CD4-positive, alpha-beta T cell (primary cell): Measurements from ENCODE around the gene SQSTM1. TPM values are rescaled to one million over a fixed set of nuclear protein-coding genes. Genes with fewer than 3 reads are reported as not detected.

Source experiments
- ATAC-seq: fragments of 200-7000 bp; cut with Tn5 transposase; one replicate; pipeline ENCODE4 v1.10.0; 2022; ENCODE audit warnings: mild to moderate bottlenecking; ENCODE audit not compliant: poor library complexity
- CTCF ChIA-PET: fragments of 350-600 bp; sonication (Branson Sonifier 250); formaldehyde crosslinking; loops from one replicate; lab custom pipeline; 2021; ENCODE audit warnings: antibody characterized with exemption, inconsistent platforms; lab: Charles Lee
- POLR2A ChIA-PET: fragments of 350-600 bp; sonication (Branson Sonifier 250); formaldehyde crosslinking; loops from one replicate; lab custom pipeline; 2021; ENCODE audit warnings: antibody characterized with exemption, inconsistent platforms; lab: Charles Lee
- DNase-seq, 14 experiments: peaks; one replicate each; pipeline ENCODE4 v3.0.0-alpha.2; 2013 to 2020; ENCODE audit warnings: mixed read lengths in 2 of 14
- H3K27ac ChIP-seq, 2 donors: one replicate each; pipeline versions ENCODE4 v1.5.1 to v1.7.0; 2013; ENCODE audit warnings: low read length in 2 of 2, low read depth in 1 of 2, mild to moderate bottlenecking in 1 of 2
- H3K27me3 ChIP-seq, 2 experiments: 1 replicate in 1 of 2; 2 replicates in 1 of 2; pipeline versions ENCODE4 v1.6.1 to v1.7.0; 2013; ENCODE audit warnings: low read length in 2 of 2, control low read depth in 1 of 2, mild to moderate bottlenecking in 1 of 2, moderate library complexity in 1 of 2; ENCODE audit not compliant: insufficient read depth in 2 of 2, control insufficient read depth in 1 of 2
- H3K36me3 ChIP-seq: one replicate; pipeline ENCODE4 v1.6.1; 2013; ENCODE audit warnings: low read length, control low read depth; ENCODE audit not compliant: insufficient read depth
- H3K4me1 ChIP-seq: one replicate; pipeline ENCODE4 v1.6.1; 2013; ENCODE audit warnings: low read length, control low read depth; ENCODE audit not compliant: insufficient read depth
- H3K4me3 ChIP-seq: one replicate; pipeline ENCODE4 v1.5.1; 2013; ENCODE audit warnings: mild to moderate bottlenecking, low read length, moderate library complexity
- H3K9me3 ChIP-seq, 2 experiments: 1 replicate in 1 of 2; 2 replicates in 1 of 2; pipeline versions ENCODE4 v1.6.1 to v1.7.0; 2013; ENCODE audit warnings: low read length in 2 of 2, mild to moderate bottlenecking in 2 of 2, control low read depth in 1 of 2, moderate library complexity in 1 of 2; ENCODE audit not compliant: control insufficient read depth in 1 of 2, insufficient read depth in 1 of 2
- H3K27ac Mint-ChIP-seq: one replicate; pipeline ENCODE4 v1.8.0; 2020; ENCODE audit warnings: mixed read lengths
- H3K27me3 Mint-ChIP-seq: one replicate; pipeline ENCODE4 v1.8.0; 2021; ENCODE audit warnings: mixed read lengths
- H3K36me3 Mint-ChIP-seq: one replicate; pipeline ENCODE4 v1.8.0; 2021; ENCODE audit warnings: low read depth, mixed read lengths
- H3K4me1 Mint-ChIP-seq: one replicate; pipeline ENCODE4 v1.8.0; 2021; ENCODE audit warnings: low read depth, mixed read lengths
- H3K4me3 Mint-ChIP-seq: one replicate; pipeline ENCODE4 v1.8.0; 2020; ENCODE audit warnings: mild to moderate bottlenecking, mixed read lengths
- H3K9me3 Mint-ChIP-seq: one replicate; pipeline ENCODE4 v1.8.0; 2020; ENCODE audit warnings: mixed read lengths
- intact Hi-C, 2 experiments: fragments of 100-400 bp; cut with DNase I in 1 of 2; cut with micrococcal nuclease in 1 of 2; formaldehyde crosslinking; loops; one replicate each; pipeline versions ENCODE4 v1.15.1 to v1.9.0; 2023 to 2025; cut with DNase I, micrococcal nuclease
- total RNA-seq, 174 experiments: library from RNA in 2 of 174; stranded (reverse) in 2 of 174; gene quantifications; one replicate each; pipeline ENCODE4 v1.2.3 and lab custom pipeline; 2021 to 2026
- TF ChIP-seq, protein P1 (sequence below): fragments of 200-600 bp; IDR thresholded peaks from one replicate; pipeline ENCODE4 v1.8.0; 2022; ENCODE audit warnings: antibody characterized with exemption, mild to moderate bottlenecking

The SQSTM1 gene
- total RNA-seq, 2 experiments from 2014 or later, result 260 to 267 TPM

DNA sequence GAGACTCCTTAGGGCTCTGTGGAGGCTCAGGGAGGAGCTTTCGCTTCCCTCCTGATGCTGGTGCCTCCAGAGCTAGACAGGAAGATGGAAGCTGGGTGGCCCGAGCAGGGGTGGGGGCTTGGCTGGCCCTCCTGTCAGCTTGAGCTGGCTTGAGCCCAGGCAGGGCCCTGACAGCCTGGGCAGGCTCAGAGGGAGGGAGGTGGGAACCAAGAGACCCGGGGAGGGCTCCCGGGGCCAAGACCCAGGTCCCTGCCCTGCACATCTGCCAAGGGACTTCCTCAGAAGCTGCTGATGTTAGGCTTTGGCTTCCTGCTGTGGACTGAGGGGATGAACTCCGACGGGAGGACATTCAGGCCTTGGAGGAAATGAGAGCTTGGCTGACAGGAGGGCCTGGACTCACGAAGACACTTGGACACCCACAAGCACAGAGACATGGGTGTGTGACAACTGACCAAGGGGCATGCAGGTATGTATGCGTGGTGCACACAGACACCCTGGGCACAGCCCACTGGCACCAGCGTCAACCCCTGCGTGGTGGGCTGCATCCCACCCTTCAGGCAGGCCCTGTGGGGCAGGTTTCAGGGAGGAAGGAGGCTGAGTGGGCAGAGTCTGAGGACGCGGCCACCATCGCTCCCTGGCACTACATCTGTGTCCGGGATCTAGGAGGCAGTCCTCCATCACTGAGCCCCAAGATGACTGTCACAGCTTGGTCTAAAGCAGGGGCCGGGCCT is 28.7 kb upstream of the SQSTM1 start:
- TF ChIP-seq, protein P1, sequence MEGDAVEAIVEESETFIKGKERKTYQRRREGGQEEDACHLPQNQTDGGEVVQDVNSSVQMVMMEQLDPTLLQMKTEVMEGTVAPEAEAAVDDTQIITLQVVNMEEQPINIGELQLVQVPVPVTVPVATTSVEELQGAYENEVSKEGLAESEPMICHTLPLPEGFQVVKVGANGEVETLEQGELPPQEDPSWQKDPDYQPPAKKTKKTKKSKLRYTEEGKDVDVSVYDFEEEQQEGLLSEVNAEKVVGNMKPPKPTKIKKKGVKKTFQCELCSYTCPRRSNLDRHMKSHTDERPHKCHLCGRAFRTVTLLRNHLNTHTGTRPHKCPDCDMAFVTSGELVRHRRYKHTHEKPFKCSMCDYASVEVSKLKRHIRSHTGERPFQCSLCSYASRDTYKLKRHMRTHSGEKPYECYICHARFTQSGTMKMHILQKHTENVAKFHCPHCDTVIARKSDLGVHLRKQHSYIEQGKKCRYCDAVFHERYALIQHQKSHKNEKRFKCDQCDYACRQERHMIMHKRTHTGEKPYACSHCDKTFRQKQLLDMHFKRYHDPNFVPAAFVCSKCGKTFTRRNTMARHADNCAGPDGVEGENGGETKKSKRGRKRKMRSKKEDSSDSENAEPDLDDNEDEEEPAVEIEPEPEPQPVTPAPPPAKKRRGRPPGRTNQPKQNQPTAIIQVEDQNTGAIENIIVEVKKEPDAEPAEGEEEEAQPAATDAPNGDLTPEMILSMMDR, result no peak
- Histone ChIP-seq H3K27ac (no peak overlapping the region), H3K4me3 (no peak overlapping the region), H3K4me1 (peaks cover 38% of the 10 kb centered on the region), H3K36me3 (no peaks in the 10 kb centered on the region), H3K9me3 (no peaks in the 10 kb centered on the region), H3K27me3 (no peaks in the 10 kb centered on the region)
- ATAC-seq, result no peak
- Mint-ChIP-seq H3K4me1 (peaks cover 35% of the 10 kb centered on the region), H3K9me3 (no peaks in the 10 kb centered on the region), H3K36me3 (peaks cover 5% of the 10 kb centered on the region), H3K27ac (peak overlapping the region; percentile 59), H3K27me3 (no peaks in the 10 kb centered on the region), H3K4me3 (peak overlapping the region; percentile 63)
- POLR2A ChIA-PET, result interaction anchor here (1.2 kb wide), 1 partner anchor 168 kb away, joined by 5 read pairs; the partner anchor contains the start of gene HNRNPH1
- DNase-seq, result peak in 1 of 14 experiments; percentile 32
- CTCF ChIA-PET, result interaction anchor here (0.8 to 2.8 kb wide), 3 partner anchors 9 to 29 kb away, joined by 3 to 12 read pairs (median 4); no protein-coding TSS in a partner anchor
- intact Hi-C loops, result no loop called here

DNA sequence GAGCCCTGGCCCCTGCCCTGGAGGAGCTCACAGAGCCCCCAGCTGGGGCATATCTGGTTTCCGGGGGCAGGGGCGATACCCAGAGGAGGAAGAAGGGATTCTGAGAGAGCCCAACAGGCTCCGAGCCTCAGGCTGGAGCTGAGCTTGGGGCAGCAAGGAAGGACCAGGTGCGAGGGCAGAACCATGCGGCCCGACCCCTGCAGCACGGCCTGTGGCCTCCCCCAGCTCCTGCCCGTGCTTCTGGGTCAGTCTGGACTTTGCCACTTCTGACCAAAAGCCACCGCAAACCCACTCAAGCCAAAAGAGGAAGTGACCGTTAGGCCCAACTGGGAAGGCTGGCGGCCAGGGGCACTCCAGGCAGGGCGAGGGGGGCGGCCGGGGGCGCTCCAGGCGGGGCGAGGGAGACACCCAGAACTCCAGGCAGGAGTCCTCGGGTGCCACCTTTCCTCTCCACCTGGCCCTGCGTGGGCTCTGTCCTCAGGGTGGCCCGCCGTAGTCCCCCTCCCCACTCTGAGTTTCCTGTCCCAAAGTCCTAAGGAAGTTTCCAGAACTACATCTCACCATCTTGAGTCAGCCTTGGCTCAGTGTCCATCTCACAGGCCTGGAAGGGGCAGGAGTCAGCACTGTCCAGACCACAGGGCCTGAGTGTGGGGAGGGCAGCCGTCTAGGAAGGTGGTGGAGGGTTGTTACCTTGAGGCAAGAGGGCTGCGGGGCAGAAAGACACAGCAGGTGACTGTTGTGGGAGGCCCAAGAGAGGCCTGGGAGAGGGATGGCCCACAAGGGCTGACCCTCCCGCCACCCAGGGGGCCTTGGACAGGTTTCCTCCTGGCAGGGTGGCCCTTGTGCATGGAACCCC is 27.9 kb upstream of the SQSTM1 start:
- H3K27me3 Mint-ChIP-seq, result no peaks in the 10 kb centered on the region
- peak overlapping the region; percentile 85 for H3K27ac Mint-ChIP-seq
- Histone ChIP-seq H3K4me1 (peaks cover 38% of the 10 kb centered on the region), H3K27me3 (no peaks in the 10 kb centered on the region), H3K9me3 (no peaks in the 10 kb centered on the region), H3K27ac (peak overlapping the region in 1 of 2 donors; percentile 48), H3K4me3 (no peak overlapping the region), H3K36me3 (peaks cover under 1% of the 10 kb centered on the region)
- H3K36me3 Mint-ChIP-seq, result peaks cover 10% of the 10 kb centered on the region
- TF ChIP-seq, protein P1, result no peak
- H3K4me1 Mint-ChIP-seq, result peaks cover 40% of the 10 kb centered on the region
- ATAC-seq, result no peak
- CTCF ChIA-PET, result interaction anchor here (2.0 to 2.8 kb wide), 2 partner anchors 9 to 30 kb away, joined by 4 to 12 read pairs; no protein-coding TSS in a partner anchor
- POLR2A ChIA-PET, result interaction anchor here (0.9 to 4.6 kb wide), 7 partner anchors 13 to 61 kb away, joined by 3 to 23 read pairs (median 7); partner anchors contain the start of genes MAML1, MGAT4B and SQSTM1
- H3K4me3 Mint-ChIP-seq, result peak overlapping the region; percentile 82
- peak in 1 of 14 experiments; percentile 37 for DNase-seq
- H3K9me3 Mint-ChIP-seq, result no peaks in the 10 kb centered on the region
- intact Hi-C loops, result no loop called here
